ENCODE measurements around the gene NEK5.

GRCh38 chr13:52026246-52026626 lies 102.6 kb downstream of the NEK5 start:
- TF ChIP-seq CTCF (IDR thresholded peaks at IDR 0.05) (no peak), POLR2A (IDR thresholded peaks at IDR 0.05) (no peak)
